ENCODE measurements around the gene RAET1L. TPM values are rescaled to one million over a fixed set of nuclear protein-coding genes. Genes with fewer than 3 reads are reported as not detected.

RAET1L gene
- total RNA-seq, 1 donor from 2014 or later: not detected

Other genes starting within 250 kb of the RAET1L start
- gene LRP11, start 161.2 kb downstream of the RAET1L start, total RNA-seq: 30.6 TPM
- gene RAET1E, start 127.4 kb downstream of the RAET1L start, total RNA-seq: not detected
- not detected for gene RAET1G, start 102.4 kb downstream of the RAET1L start, total RNA-seq
- 5.3 TPM for gene ULBP2, start 83.5 kb downstream of the RAET1L start, total RNA-seq
- gene ULBP1, start 61.6 kb downstream of the RAET1L start, total RNA-seq: 1.6 TPM
- gene ULBP3, start 43.6 kb upstream of the RAET1L start, total RNA-seq: 11.8 TPM
- 59.1 TPM for gene PPP1R14C, start 117.5 kb upstream of the RAET1L start, total RNA-seq